Measurements from ENCODE around the gene ABCC3. TPM values are rescaled to one million over a fixed set of nuclear protein-coding genes. Genes with fewer than 3 reads are reported as not detected.

Gene ABCC3
- total RNA-seq, 4 donors from 2014 or later: 2.0 to 18.7 (median 5.1) TPM

- H3K36me3 ChIP-seq: no peaks in the 10 kb centered on the region
- H3K27me3 ChIP-seq: no peaks in the 10 kb centered on the region
- H3K4me3 ChIP-seq: no peak overlapping the region
- ATAC-seq: no peak
- no peak overlapping the region for H3K27ac ChIP-seq
- no peaks in the 10 kb centered on the region for H3K4me1 ChIP-seq
- TF ChIP-seq POLR2A (IDR thresholded peaks at IDR 0.05): no peak
- no peak for TF ChIP-seq CTCF (IDR thresholded peaks at IDR 0.05)
- no peak for TF ChIP-seq POLR2AphosphoS5 (IDR thresholded peaks at IDR 0.05)
- TF ChIP-seq EP300 (IDR thresholded peaks at IDR 0.05): no peak
- WGBS, 2 donors (ENCODE audit: low coverage in 1 of 2): 91 to 100% methylated on average over 2 to 7 of the region's 14 CpGs
- H3K9me3 ChIP-seq: no peaks in the 10 kb centered on the region
Observed at GRCh38 chr17:50667259-50668024, 32.8 kb downstream of the ABCC3 start.

GRCh38 chr17:50668025-50668837, 33.5 kb downstream of the ABCC3 start:
- Histone ChIP-seq H3K36me3 (no peaks in the 10 kb centered on the region), H3K9me3 (no peaks in the 10 kb centered on the region), H3K27me3 (no peaks in the 10 kb centered on the region), H3K4me3 (no peak overlapping the region), H3K4me1 (no peaks in the 10 kb centered on the region), H3K27ac (no peak overlapping the region)
- WGBS, 2 donors (ENCODE audit: low coverage in 1 of 2): 38 to 46% methylated on average over 5 to 7 of the region's 8 CpGs
- TF ChIP-seq POLR2AphosphoS5 (IDR thresholded peaks at IDR 0.05) (no peak), EP300 (IDR thresholded peaks at IDR 0.05) (no peak), CTCF (IDR thresholded peaks at IDR 0.05) (no peak), POLR2A (IDR thresholded peaks at IDR 0.05) (no peak)
- ATAC-seq: no peak

GRCh38 chr17:50668838-50669581, 34.3 kb downstream of the ABCC3 start:
- Histone ChIP-seq H3K4me3 (no peak overlapping the region), H3K4me1 (no peaks in the 10 kb centered on the region), H3K27me3 (no peaks in the 10 kb centered on the region), H3K9me3 (no peaks in the 10 kb centered on the region), H3K36me3 (no peaks in the 10 kb centered on the region), H3K27ac (no peak overlapping the region)
- ATAC-seq: no peak
- no peak for TF ChIP-seq POLR2A (IDR thresholded peaks at IDR 0.05)
- WGBS, 2 donors (ENCODE audit: low coverage in 1 of 2): 100% methylated on average over 1 of the region's 9 CpGs; no CpG with 5 or more reads in 1 of the 2 donors

DNA sequence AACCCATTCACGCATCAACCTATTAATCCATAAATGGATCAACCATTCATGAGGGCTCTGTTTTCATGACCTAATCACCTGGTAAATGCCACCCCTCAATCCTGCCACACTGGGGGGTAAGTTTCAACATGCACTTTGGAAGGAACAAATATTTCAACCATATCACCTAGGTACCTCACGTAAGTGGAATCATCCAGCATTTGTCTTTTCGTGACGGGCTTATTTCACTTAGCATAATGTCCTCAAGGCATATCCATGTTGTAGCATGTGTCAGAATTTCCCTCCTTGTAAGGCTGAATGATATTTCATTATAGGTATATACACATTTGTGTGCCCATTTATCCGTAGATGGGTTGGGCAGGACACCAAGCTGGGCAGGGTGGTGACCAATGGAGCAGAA, 37.4 kb downstream of the ABCC3 start:
- H3K27ac ChIP-seq: no peak overlapping the region
- 100% methylated on average over 4 to 5 of the region's 5 CpGs for WGBS, 2 donors (ENCODE audit: low coverage in 1 of 2)
- H3K4me1 ChIP-seq: no peaks in the 10 kb centered on the region
- TF ChIP-seq CTCF (IDR thresholded peaks at IDR 0.05): no peak
- TF ChIP-seq POLR2A (IDR thresholded peaks at IDR 0.05): no peak
- H3K27me3 ChIP-seq: no peaks in the 10 kb centered on the region
- ATAC-seq: no peak
- no peaks in the 10 kb centered on the region for H3K36me3 ChIP-seq
- H3K4me3 ChIP-seq: no peak overlapping the region
- H3K9me3 ChIP-seq: no peaks in the 10 kb centered on the region

- no peaks in the 10 kb centered on the region for H3K27me3 ChIP-seq
- H3K36me3 ChIP-seq: no peaks in the 10 kb centered on the region
- 77 to 88% methylated on average over 4 to 5 of the region's 20 CpGs for WGBS, 2 donors (ENCODE audit: low coverage in 1 of 2)
- H3K4me3 ChIP-seq: no peak overlapping the region
- no peak overlapping the region for H3K27ac ChIP-seq
- no peaks in the 10 kb centered on the region for H3K4me1 ChIP-seq
- no peaks in the 10 kb centered on the region for H3K9me3 ChIP-seq
- no peak for ATAC-seq
- TF ChIP-seq EP300 (IDR thresholded peaks at IDR 0.05) (no peak), POLR2A (IDR thresholded peaks at IDR 0.05) (no peak), POLR2AphosphoS5 (IDR thresholded peaks at IDR 0.05) (no peak), CTCF (IDR thresholded peaks at IDR 0.05) (no peak)
Observed at GRCh38 chr17:50672831-50673551, 38.3 kb downstream of the ABCC3 start.
